ENCODE data around the gene UQCRFS1. TPM values are rescaled to one million over a fixed set of nuclear protein-coding genes. Genes with fewer than 3 reads are reported as not detected.
A peak's percentile ranks its signal among the peaks of the same experiment; 100 is the strongest.

The UQCRFS1 gene
- total RNA-seq, 1 donor from 2014 or later, result 27.0 TPM

DNA sequence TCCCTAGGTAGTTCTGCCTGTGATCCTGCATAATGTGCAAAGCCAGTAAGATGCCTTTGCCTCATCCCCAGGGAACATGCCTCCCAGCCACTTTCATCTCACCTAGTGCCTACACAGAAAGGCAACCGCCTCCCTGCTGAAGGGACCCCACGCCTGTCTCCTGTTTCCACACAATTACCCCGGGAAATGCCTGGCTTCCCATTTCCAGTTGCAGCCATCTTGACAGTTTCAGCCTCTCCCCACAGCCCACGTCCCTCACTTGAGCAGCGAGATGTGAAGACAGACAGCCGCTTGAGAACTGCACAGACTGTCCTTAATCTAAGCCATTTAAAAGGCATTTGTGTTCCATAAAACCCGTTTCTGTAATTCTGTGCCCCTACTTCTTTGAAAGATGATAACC, 4.7 kb upstream of the UQCRFS1 start:
- no peak overlapping the region for H3K27ac ChIP-seq
- intact Hi-C loops (cut with DNase I), result no loop called here
- H3K27me3 ChIP-seq, result no peaks in the 10 kb centered on the region
- H3K9me3 ChIP-seq, result no peaks in the 10 kb centered on the region
- no peak for TF ChIP-seq POLR2A (IDR thresholded peaks at IDR 0.05)
- no peak for TF ChIP-seq CTCF (IDR thresholded peaks at IDR 0.05)
- TF ChIP-seq POLR2AphosphoS5 (IDR thresholded peaks at IDR 0.05; ENCODE audit: insufficient read depth in 1 of 2, low read depth in 1 of 2), result no peak
- DNase-seq (ENCODE audit: extremely low spot score in 2 of 2), result no peak
- H3K4me1 ChIP-seq, result peaks cover 6% of the 10 kb centered on the region
- no peak overlapping the region for H3K4me3 ChIP-seq
- H3K36me3 ChIP-seq, result no peaks in the 10 kb centered on the region

GRCh38 chr19:29216021-29216420, 3.1 kb upstream of the UQCRFS1 start:
- no peak overlapping the region for H3K27ac ChIP-seq
- H3K4me1 ChIP-seq, result peaks cover 14% of the 10 kb centered on the region
- H3K27me3 ChIP-seq, result no peaks in the 10 kb centered on the region
- intact Hi-C loops (cut with DNase I), result no loop called here
- no peak overlapping the region for H3K4me3 ChIP-seq
- no peaks in the 10 kb centered on the region for H3K36me3 ChIP-seq
- H3K9me3 ChIP-seq, result no peaks in the 10 kb centered on the region
- no peak for TF ChIP-seq CTCF (IDR thresholded peaks at IDR 0.05)
- TF ChIP-seq POLR2A (IDR thresholded peaks at IDR 0.05), result no peak
- TF ChIP-seq POLR2AphosphoS5 (IDR thresholded peaks at IDR 0.05; ENCODE audit: insufficient read depth in 1 of 2, low read depth in 1 of 2), result no peak
- no peak for DNase-seq (ENCODE audit: extremely low spot score in 2 of 2)

GRCh38 chr19:29215322-29215845, 2.4 kb upstream of the UQCRFS1 start:
- Histone ChIP-seq H3K27ac (no peak overlapping the region), H3K27me3 (no peaks in the 10 kb centered on the region), H3K4me1 (peaks cover 14% of the 10 kb centered on the region), H3K4me3 (no peak overlapping the region), H3K36me3 (no peaks in the 10 kb centered on the region), H3K9me3 (no peaks in the 10 kb centered on the region)
- DNase-seq (ENCODE audit: extremely low spot score in 2 of 2), result no peak
- intact Hi-C loops (cut with DNase I), result no loop called here
- TF ChIP-seq POLR2AphosphoS5 (IDR thresholded peaks at IDR 0.05; ENCODE audit: insufficient read depth in 1 of 2, low read depth in 1 of 2) (no peak), CTCF (IDR thresholded peaks at IDR 0.05) (no peak), POLR2A (IDR thresholded peaks at IDR 0.05) (no peak)

DNA sequence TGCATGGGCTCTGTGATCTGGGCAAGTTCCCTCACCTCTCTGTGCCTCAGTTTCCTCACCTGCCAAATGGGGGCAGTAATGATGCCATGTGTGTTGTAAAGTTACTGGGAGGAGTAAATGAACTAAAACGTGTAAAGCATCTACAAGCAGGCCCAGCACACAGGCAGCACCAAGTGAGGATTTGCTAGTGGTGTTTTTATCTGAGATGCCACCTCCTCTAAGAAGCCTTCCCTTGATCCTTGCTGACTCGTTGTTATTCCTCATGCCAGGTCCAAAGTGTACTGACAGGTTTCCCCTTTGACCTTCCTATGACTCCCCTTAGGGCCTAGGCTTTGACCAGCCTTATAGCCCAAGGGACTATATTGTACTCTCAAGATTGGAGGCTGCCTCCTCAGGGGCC, 1.5 kb upstream of the UQCRFS1 start:
- H3K9me3 ChIP-seq, result no peaks in the 10 kb centered on the region
- H3K4me1 ChIP-seq, result peaks cover 19% of the 10 kb centered on the region
- intact Hi-C loops (cut with DNase I), result no loop called here
- H3K27me3 ChIP-seq, result no peaks in the 10 kb centered on the region
- H3K36me3 ChIP-seq, result no peaks in the 10 kb centered on the region
- no peak overlapping the region for H3K27ac ChIP-seq
- no peak for TF ChIP-seq POLR2AphosphoS5 (IDR thresholded peaks at IDR 0.05; ENCODE audit: insufficient read depth in 1 of 2, low read depth in 1 of 2)
- H3K4me3 ChIP-seq, result no peak overlapping the region
- no peak for DNase-seq (ENCODE audit: extremely low spot score in 2 of 2)

DNA sequence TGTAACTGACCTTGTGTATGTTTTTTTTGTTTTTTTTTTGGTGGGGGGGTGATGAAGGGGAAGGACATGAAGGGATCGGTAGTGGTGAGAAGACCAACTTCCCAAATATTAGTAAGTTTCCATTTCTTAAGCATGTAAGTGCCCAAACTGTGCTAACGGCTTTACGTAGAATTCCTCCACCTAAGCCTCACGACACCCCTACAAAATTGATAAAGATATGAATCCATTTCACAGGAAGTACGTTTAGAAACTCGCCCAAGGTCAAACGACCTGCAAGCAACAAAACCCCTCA, 649 bp downstream of the UQCRFS1 start:
- Histone ChIP-seq H3K36me3 (no peaks in the 10 kb centered on the region), H3K27me3 (no peaks in the 10 kb centered on the region), H3K4me1 (peaks cover 28% of the 10 kb centered on the region), H3K4me3 (peak overlapping the region; percentile 59 to 73), H3K9me3 (no peaks in the 10 kb centered on the region), H3K27ac (peak overlapping the region; percentile 83)
- intact Hi-C loops (cut with DNase I), result no loop called here
- TF ChIP-seq POLR2AphosphoS5 (IDR thresholded peaks at IDR 0.05; ENCODE audit: insufficient read depth in 1 of 2, low read depth in 1 of 2), result no peak
- TF ChIP-seq CTCF (IDR thresholded peaks at IDR 0.05), result no peak
- no peak for TF ChIP-seq POLR2A (IDR thresholded peaks at IDR 0.05)
- DNase-seq (ENCODE audit: extremely low spot score in 2 of 2), result no peak

Measured in vagina (tissue), 2 donors.